Pancreas (tissue), 10 donors: ENCODE data around the gene CHD8. TPM values are rescaled to one million over a fixed set of nuclear protein-coding genes. Genes with fewer than 3 reads are reported as not detected.

Experiments used
- ATAC-seq, 4 donors: fragments of 200-7000 bp; cut with Tn5 transposase; one replicate each; pipeline versions ENCODE4 v1.8.0 to v1.9.1; 2020; ENCODE audit warnings: mild to moderate bottlenecking in 4 of 4, moderate library complexity in 4 of 4
- DNase-seq, 6 donors: peaks; one replicate each; pipeline ENCODE4 v3.0.0-alpha.2; 2020
- FAIRE-seq: peaks from 2 replicates; lab custom pipeline; 2012; peaks lifted over from hg19 to GRCh38; lab: Jason Lieb, UNC
- H3K27ac ChIP-seq, 4 donors: fragments of 200-600 bp; sonication (generic); 1 replicate in 3 of 4; 2 replicates in 1 of 4; pipeline versions ENCODE4 v1.5.0 to v1.8.0; 2020
- H3K27me3 ChIP-seq, 4 donors: fragments of 200-600 bp; one replicate each; pipeline ENCODE4 v1.8.0; 2021
- H3K36me3 ChIP-seq, 3 donors: fragments of 200-600 bp; sonication (generic) in 1 of 3; one replicate each; pipeline versions ENCODE4 v1.5.0 to v1.8.0; 2020 to 2021
- H3K4me1 ChIP-seq, 3 donors: fragments of 200-600 bp; one replicate each; pipeline ENCODE4 v1.8.0; 2021
- H3K4me3 ChIP-seq, 4 donors: fragments of 200-600 bp; sonication (generic) in 2 of 4; one replicate each; pipeline versions ENCODE4 v1.5.0 to v1.8.0; 2020 to 2021
- H3K9me3 ChIP-seq, 4 donors: fragments of 200-600 bp; one replicate each; pipeline ENCODE4 v1.8.0; 2021
- CTCF ChIP-seq, 4 donors: fragments of 200-600 bp; sonication (generic) in 3 of 4; IDR thresholded peaks; one replicate each; pipeline versions ENCODE4 v1.5.0 to v1.8.0; 2021; ENCODE audit warnings: antibody characterized with exemption in 4 of 4
- WGBS, 2 donors: extraction: QIAGEN DNeasy Blood & Tissue Kit; methylation state at CpG; one replicate each; pipeline ENCODE4 v1.1.7; 2013; 5-methylcytosine and 5-hydroxymethylcytosine counted together
- intact Hi-C, 3 donors: fragments of 100-400 bp; cut with DNase I; formaldehyde crosslinking; loops; one replicate each; pipeline versions ENCODE4 v1.11.1 to v1.14.2; 2022
- polyA plus RNA-seq, 2 donors: library from polyadenylated mRNA; stranded (reverse); fragments of 200-250 nt; gene quantifications; one replicate each; pipeline ENCODE4 v1.2.3, GENCODE V29; 2013
- total RNA-seq, 6 donors: library from RNA; stranded (reverse); fragmentation: NEBNext Ultra II Directional in 4 of 6; extraction: Animal tissue kit (Norgen Biotek cat#: 25700) in 4 of 6; gene quantifications; one replicate each; pipeline versions ENCODE4 v1.2.1 to v1.2.4, GENCODE V29; 2021 to 2023
- donor health status: healthy with polysubstance abuse.
- donor health status: DM: no; HTN: no; CAD: no; lungs with moderate emphysema.
- donor health status: DM: no; HTN: no; CAD: no.
- donor health status: control.
- donor health status: control.
- donor health status: Bipolar disorder and iron deficiency.
- donor health status: DM: yes; HTN: yes; CAD: no.
- donor health status: DM: no; HTN: no; CAD: no.
- donor health status: DM: no; HTN: no; CAD: no.
- donor health status: DM: yes; HTN: yes; CAD: no.

The CHD8 gene
- total and polyA plus RNA-seq, 8 donors = 20.5 to 42.4 (median 25.6) TPM

- no peak for FAIRE-seq
- no peaks in the 10 kb centered on the region for H3K4me1 ChIP-seq
- no peak overlapping the region for H3K27ac ChIP-seq
- no peak overlapping the region for H3K4me3 ChIP-seq
- H3K36me3 ChIP-seq = peaks cover 0 to 2% (median 0%) of the 10 kb centered on the region in 3 donors
- no peak for DNase-seq
- H3K9me3 ChIP-seq = no peaks in the 10 kb centered on the region
- no peak for ATAC-seq
- no peaks in the 10 kb centered on the region for H3K27me3 ChIP-seq
- no peak for TF ChIP-seq CTCF (IDR thresholded peaks at IDR 0.05)
- WGBS, 2 donors = 47 to 64% methylated on average over 2 of the region's 2 CpGs
- intact Hi-C loops = no loop called here
These were observed 109.3 kb downstream of the CHD8 start for GRCh38 chr14:21346532-21347135.

- ATAC-seq (no peak), FAIRE-seq (no peak), DNase-seq (no peak)
- Histone ChIP-seq H3K36me3 (no peaks in the 10 kb centered on the region), H3K9me3 (no peaks in the 10 kb centered on the region), H3K4me1 (no peaks in the 10 kb centered on the region), H3K27ac (no peak overlapping the region), H3K4me3 (no peak overlapping the region), H3K27me3 (no peaks in the 10 kb centered on the region)
- WGBS, 2 donors = 80 to 84% methylated on average over 13 of the region's 13 CpGs
- no peak for TF ChIP-seq CTCF (IDR thresholded peaks at IDR 0.05)
- intact Hi-C loops = no loop called here
These were observed 112.7 kb downstream of the CHD8 start for GRCh38 chr14:21343035-21343794.

Other genes with a start within 250 kb of the CHD8 start
- gene HNRNPC, start 186.7 kb downstream of the CHD8 start, total RNA-seq = 100 to 1,000 TPM; 118 to 257 (median 175) TPM
- 100 to 1,000 TPM; 259 to 269 TPM for gene HNRNPC, start 186.7 kb downstream of the CHD8 start, polyA plus RNA-seq
- gene RPGRIP1, start 176.0 kb downstream of the CHD8 start, total RNA-seq = under 1 TPM in 3 of 6 donors, not detected in 3; 0.16 to 0.23 (median 0.21) TPM
- gene RPGRIP1, start 176.0 kb downstream of the CHD8 start, polyA plus RNA-seq = under 1 TPM; 0.08 to 0.31 TPM
- 10 to 100 TPM; 14.8 to 29.4 (median 19.9) TPM for gene SUPT16H, start 72.1 kb downstream of the CHD8 start, total RNA-seq
- gene SUPT16H, start 72.1 kb downstream of the CHD8 start, polyA plus RNA-seq = 10 to 100 TPM; 19.5 to 31.6 TPM
- gene RAB2B, start 20.8 kb upstream of the CHD8 start, total RNA-seq = 10 to 100 TPM in 2 of 6 donors, 1 to 10 TPM in 4; 5.7 to 14.3 (median 8.8) TPM
- 10 to 100 TPM; 13.8 to 18.6 TPM for gene RAB2B, start 20.8 kb upstream of the CHD8 start, polyA plus RNA-seq
- 10 to 100 TPM; 33.7 to 39.7 (median 37.6) TPM for gene TOX4, start 21.1 kb upstream of the CHD8 start, total RNA-seq
- 10 to 100 TPM; 13.2 to 14.7 TPM for gene TOX4, start 21.1 kb upstream of the CHD8 start, polyA plus RNA-seq
- 10 to 100 TPM; 14.2 to 27.6 (median 18.6) TPM for gene METTL3, start 55.2 kb upstream of the CHD8 start, total RNA-seq
- gene METTL3, start 55.2 kb upstream of the CHD8 start, polyA plus RNA-seq = 10 to 100 TPM; 34.2 to 45.8 TPM
- 1 to 10 TPM; 1.8 to 6.0 (median 3.6) TPM for gene SALL2, start 70.2 kb upstream of the CHD8 start, total RNA-seq
- 10 to 100 TPM in 1 of 2 donors, 1 to 10 TPM in 1; 2.3 to 11.9 TPM for gene SALL2, start 70.2 kb upstream of the CHD8 start, polyA plus RNA-seq
- not detected for gene OR10G3, start 124.0 kb upstream of the CHD8 start, total RNA-seq
- not detected for gene OR10G3, start 124.0 kb upstream of the CHD8 start, polyA plus RNA-seq
- not detected for gene OR10G2, start 178.8 kb upstream of the CHD8 start, total RNA-seq
- not detected for gene OR10G2, start 178.8 kb upstream of the CHD8 start, polyA plus RNA-seq
- gene OR4E2, start 197.7 kb upstream of the CHD8 start, total RNA-seq = not detected
- not detected for gene OR4E2, start 197.7 kb upstream of the CHD8 start, polyA plus RNA-seq
- not detected for gene OR4E1, start 217.7 kb upstream of the CHD8 start, total RNA-seq
- gene OR4E1, start 217.7 kb upstream of the CHD8 start, polyA plus RNA-seq = not detected